KMS-11 (cell line): ENCODE results near the gene SIM1.

ENCODE experiments used
- H2AFZ ChIP-seq: fragments of 200-600 bp; sonication (generic); 2 replicates; pipeline ENCODE4 v1.6.1; 2016; ENCODE audit warnings: antibody characterized with exemption, mixed run types, low read depth
- H3K27ac ChIP-seq: fragments of 200-600 bp; sonication (generic); 2 replicates; pipeline ENCODE4 v1.6.1; 2016; ENCODE audit warnings: mild to moderate bottlenecking, mixed run types
- H3K27me3 ChIP-seq: fragments of 200-600 bp; sonication (generic); 2 replicates; pipeline ENCODE4 v1.6.1; 2017; ENCODE audit warnings: mild to moderate bottlenecking, low read depth, mixed run types, moderate library complexity; ENCODE audit not compliant: insufficient read depth
- H3K36me3 ChIP-seq: fragments of 200-600 bp; sonication (generic); 2 replicates; pipeline ENCODE4 v1.6.1; 2017; ENCODE audit warnings: mild to moderate bottlenecking, mixed run types; ENCODE audit not compliant: insufficient read depth
- H3K4me1 ChIP-seq: fragments of 200-600 bp; sonication (generic); 2 replicates; pipeline ENCODE4 v1.6.1; 2016; ENCODE audit warnings: mild to moderate bottlenecking, low read depth, mixed run types; ENCODE audit not compliant: poor library complexity, severe bottlenecking
- H3K4me2 ChIP-seq: fragments of 200-600 bp; sonication (generic); 2 replicates; pipeline ENCODE4 v1.7.0; 2016; ENCODE audit warnings: mild to moderate bottlenecking, mixed run types
- H3K4me3 ChIP-seq: fragments of 200-600 bp; sonication (generic); IDR thresholded peaks from 2 replicates; pipeline ENCODE4 v1.6.1; 2017; ENCODE audit warnings: low read depth, low read length, mixed read lengths; ENCODE audit not compliant: insufficient read depth
- H3K79me2 ChIP-seq: fragments of 200-600 bp; sonication (generic); 2 replicates; pipeline ENCODE4 v1.6.1; 2016; ENCODE audit warnings: low read depth, mixed run types; ENCODE audit not compliant: insufficient read depth
- H3K9ac ChIP-seq: fragments of 200-600 bp; sonication (generic); 2 replicates; pipeline ENCODE4 v1.6.1; 2016; ENCODE audit warnings: mild to moderate bottlenecking, mixed run types
- H4K20me1 ChIP-seq: fragments of 200-600 bp; sonication (generic); 2 replicates; pipeline ENCODE4 v1.6.1; 2016; ENCODE audit warnings: mild to moderate bottlenecking, mixed run types; ENCODE audit not compliant: insufficient read depth
- TF ChIP-seq, protein P1 (sequence below): fragments of 200-600 bp; sonication (generic); conservative IDR thresholded peaks from 2 replicates; pipeline ENCODE4 v1.6.1; 2017; ENCODE audit warnings: low read depth, mild to moderate bottlenecking, antibody characterized with exemption, low read length, moderate library complexity, mixed read lengths

SIM1 gene

DNA sequence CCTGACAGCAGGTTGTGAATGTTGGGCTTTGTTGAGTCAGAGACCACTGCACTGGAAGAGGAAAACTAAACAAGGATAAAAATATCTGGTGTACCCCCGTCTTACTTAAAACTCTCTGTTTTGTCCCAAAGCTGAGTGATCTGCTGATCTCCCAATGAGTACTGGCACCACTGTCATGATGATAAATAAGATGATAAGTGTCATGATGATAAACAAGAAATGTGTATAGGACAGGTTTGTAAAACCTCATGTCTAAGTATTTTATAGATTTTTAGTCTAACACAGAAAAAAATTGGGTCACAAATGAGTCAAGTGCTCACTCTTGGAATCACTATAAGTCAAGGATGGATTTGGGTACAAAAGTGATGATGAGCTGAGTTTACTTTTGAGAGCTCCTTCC is 8.5 kb upstream of the SIM1 start:
- H3K4me2 ChIP-seq = peak overlapping the region; percentile 76
- no peaks in the 10 kb centered on the region for H3K79me2 ChIP-seq
- H3K36me3 ChIP-seq = no peaks in the 10 kb centered on the region
- peak overlapping the region; percentile 75 for H3K27ac ChIP-seq
- H3K4me3 ChIP-seq = no peak overlapping the region
- no peaks in the 10 kb centered on the region for H3K27me3 ChIP-seq
- peak overlapping the region; percentile 28 for H3K9ac ChIP-seq
- TF ChIP-seq, protein P1, sequence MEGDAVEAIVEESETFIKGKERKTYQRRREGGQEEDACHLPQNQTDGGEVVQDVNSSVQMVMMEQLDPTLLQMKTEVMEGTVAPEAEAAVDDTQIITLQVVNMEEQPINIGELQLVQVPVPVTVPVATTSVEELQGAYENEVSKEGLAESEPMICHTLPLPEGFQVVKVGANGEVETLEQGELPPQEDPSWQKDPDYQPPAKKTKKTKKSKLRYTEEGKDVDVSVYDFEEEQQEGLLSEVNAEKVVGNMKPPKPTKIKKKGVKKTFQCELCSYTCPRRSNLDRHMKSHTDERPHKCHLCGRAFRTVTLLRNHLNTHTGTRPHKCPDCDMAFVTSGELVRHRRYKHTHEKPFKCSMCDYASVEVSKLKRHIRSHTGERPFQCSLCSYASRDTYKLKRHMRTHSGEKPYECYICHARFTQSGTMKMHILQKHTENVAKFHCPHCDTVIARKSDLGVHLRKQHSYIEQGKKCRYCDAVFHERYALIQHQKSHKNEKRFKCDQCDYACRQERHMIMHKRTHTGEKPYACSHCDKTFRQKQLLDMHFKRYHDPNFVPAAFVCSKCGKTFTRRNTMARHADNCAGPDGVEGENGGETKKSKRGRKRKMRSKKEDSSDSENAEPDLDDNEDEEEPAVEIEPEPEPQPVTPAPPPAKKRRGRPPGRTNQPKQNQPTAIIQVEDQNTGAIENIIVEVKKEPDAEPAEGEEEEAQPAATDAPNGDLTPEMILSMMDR = no peak
- H3K4me1 ChIP-seq = peaks cover 52% of the 10 kb centered on the region
- H4K20me1 ChIP-seq = no peaks in the 10 kb centered on the region
- H2AFZ ChIP-seq = no peak overlapping the region

DNA sequence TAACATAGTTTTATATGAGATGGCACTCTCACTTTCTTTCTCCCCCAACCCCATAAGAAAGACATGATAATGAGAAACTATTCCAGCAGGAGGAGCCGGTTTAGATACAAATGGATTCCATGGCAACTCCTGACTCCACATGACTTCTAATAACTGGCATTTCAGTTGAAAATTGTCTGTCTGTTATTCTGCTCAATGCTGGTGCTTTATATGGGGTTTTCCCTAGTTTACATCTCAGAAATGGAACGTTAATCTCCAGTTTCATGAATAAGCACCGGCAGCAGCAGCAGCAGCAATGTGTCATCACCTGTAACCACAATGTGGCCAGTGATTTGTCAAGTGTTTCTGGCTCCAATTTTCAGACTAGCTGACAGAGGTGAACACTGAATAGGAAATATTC is 8.0 kb upstream of the SIM1 start:
- no peaks in the 10 kb centered on the region for H3K79me2 ChIP-seq
- peak overlapping the region; percentile 76 for H3K4me2 ChIP-seq
- H3K27me3 ChIP-seq = no peaks in the 10 kb centered on the region
- no peaks in the 10 kb centered on the region for H4K20me1 ChIP-seq
- H3K9ac ChIP-seq = no peak overlapping the region; the same call in 1 of the 2 replicates
- TF ChIP-seq, protein P1 = no peak
- peaks cover 52% of the 10 kb centered on the region for H3K4me1 ChIP-seq
- no peak overlapping the region for H2AFZ ChIP-seq
- H3K4me3 ChIP-seq = no peak overlapping the region
- H3K36me3 ChIP-seq = no peaks in the 10 kb centered on the region
- peak overlapping the region; percentile 75 for H3K27ac ChIP-seq

DNA sequence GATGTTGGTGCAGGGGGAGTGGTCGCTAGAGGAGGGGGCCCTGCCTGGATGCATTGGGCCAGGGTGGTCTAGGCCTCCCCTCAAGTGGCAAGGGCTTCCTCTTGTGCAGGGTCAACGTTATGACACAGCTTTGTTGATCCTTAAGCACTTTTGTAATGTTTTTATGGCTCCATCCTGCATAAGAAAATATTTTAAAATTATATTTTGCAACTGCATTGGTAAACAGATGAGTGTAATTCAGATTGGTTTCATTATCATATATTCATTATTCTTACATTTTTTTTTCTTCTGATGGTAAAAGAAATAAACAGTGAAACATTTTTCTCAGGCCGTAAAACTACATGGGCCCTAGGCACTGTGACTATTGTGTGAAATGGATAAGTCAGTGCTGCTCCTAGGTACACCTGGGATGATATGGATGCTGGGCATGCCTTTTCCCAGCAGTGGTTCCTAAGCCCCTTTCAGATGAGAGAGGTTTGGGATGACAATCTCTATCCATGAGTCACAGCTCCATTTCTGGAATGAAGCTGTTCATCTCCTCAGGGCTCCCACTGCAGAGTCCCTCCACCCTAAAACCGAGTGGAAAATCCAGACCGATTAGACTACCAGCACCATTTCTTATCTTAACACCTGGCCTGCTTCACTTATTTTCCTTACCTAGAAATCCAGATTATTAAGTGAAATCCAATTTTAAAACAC is 5.8 kb upstream of the SIM1 start:
- no peak overlapping the region for H2AFZ ChIP-seq
- no peak overlapping the region for H3K9ac ChIP-seq
- H3K79me2 ChIP-seq = no peaks in the 10 kb centered on the region
- H4K20me1 ChIP-seq = no peaks in the 10 kb centered on the region
- H3K27ac ChIP-seq = no peak overlapping the region
- H3K4me3 ChIP-seq = no peak overlapping the region
- H3K4me2 ChIP-seq = no peak overlapping the region
- TF ChIP-seq, protein P1 = no peak
- peaks cover 46% of the 10 kb centered on the region for H3K4me1 ChIP-seq
- H3K27me3 ChIP-seq = no peaks in the 10 kb centered on the region
- no peaks in the 10 kb centered on the region for H3K36me3 ChIP-seq

DNA sequence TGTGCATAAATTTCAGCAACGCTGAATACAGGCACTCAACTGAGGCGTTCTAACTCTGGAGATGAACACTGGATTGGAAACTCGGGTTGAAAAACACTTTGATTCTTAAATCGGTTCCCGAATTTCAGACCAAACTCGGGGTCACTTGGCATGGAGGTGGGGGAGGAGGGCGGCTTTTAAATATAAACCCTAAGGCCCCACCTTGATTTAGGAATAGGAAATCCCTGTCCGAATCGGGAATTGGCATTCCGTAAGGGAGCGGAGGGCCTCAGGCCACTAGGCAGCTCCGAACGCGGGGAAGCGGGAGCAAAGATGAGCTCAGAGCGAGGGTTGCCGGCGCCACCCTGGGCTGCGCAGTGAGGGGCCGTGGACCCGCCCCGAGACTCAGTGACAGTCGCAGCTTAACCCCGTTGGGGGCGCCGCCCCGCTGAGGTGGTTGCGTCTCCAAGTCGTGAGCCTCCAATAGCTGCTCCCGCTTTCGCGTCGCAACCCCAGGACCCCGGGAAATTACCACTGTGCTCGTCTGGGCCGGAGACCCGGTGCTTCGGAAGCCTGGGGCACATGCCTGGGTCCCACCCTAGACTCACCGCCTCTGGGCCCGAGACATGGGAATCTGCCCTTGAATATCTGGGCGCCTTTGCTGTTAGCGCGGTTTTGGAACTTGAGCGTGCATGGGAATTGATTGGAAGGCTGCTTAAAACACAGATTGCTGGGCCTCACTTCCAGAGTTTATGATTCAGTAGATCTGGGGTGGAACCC is 4.6 kb upstream of the SIM1 start:
- Histone ChIP-seq H2AFZ (no peak overlapping the region), H3K9ac (no peak overlapping the region), H3K4me3 (no peak overlapping the region), H3K36me3 (no peaks in the 10 kb centered on the region), H3K27ac (no peak overlapping the region), H3K27me3 (no peaks in the 10 kb centered on the region), H3K79me2 (no peaks in the 10 kb centered on the region), H3K4me2 (no peak overlapping the region), H3K4me1 (peaks cover 33% of the 10 kb centered on the region), H4K20me1 (no peaks in the 10 kb centered on the region)
- TF ChIP-seq, protein P1 = no peak
